Left cardiac atrium (tissue), 4 donors: Measurements from ENCODE around the gene OR6B2. TPM values are rescaled to one million over a fixed set of nuclear protein-coding genes. Genes with fewer than 3 reads are reported as not detected.

Experiments used
- ATAC-seq, 2 donors: fragments of 200-7000 bp; cut with Tn5 transposase; one replicate each; pipeline ENCODE4 v1.9.1; 2020; ENCODE audit warnings: mild to moderate bottlenecking in 2 of 2, moderate library complexity in 2 of 2
- DNase-seq: peaks from one replicate; pipeline ENCODE4 v3.0.0-alpha.2; 2020
- intact Hi-C, 2 donors: fragments of 100-400 bp; cut with DNase I; formaldehyde crosslinking; loops; one replicate each; pipeline versions ENCODE4 v1.14.1 to v1.15.1; 2022 to 2023
- total RNA-seq, 2 donors: library from RNA; stranded (reverse); fragmentation: NEBNext Ultra II Directional; extraction: Animal tissue kit (Norgen Biotek cat#: 25700); gene quantifications; one replicate each; pipeline ENCODE4 v1.2.1, GENCODE V29; 2021
- donor health status: DM: no; HTN: yes; CAD: no.
- donor health status: DM: no; HTN: yes; CAD: no; lungs with severe emphysema.
- donor health status: DM: yes; HTN: yes; CAD: no.
- donor health status: Dilated cardiomyopathy.

OR6B2 gene
- total RNA-seq, 2 donors from 2014 or later, result not detected

DNA sequence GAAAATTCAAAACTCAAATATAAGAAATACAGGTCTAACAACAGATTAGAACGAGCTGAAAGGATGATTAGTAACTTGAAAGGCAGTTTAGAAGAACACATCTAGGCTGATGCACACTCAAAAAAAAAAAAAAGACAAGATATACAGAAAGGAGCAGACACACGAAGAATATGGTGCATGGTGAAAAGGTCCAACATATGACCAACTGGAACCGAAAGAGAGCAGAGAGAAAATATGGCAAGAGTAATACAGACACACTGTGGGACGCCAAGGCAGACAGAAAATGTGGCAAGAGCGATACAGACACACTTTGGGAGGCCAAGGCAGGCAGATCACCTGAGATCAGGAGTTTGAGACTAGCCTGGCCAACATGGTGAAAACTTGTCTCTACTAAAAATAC, 44.9 kb downstream of the OR6B2 start:
- ATAC-seq (no peak), DNase-seq (no peak)
- intact Hi-C loops, result loop anchor here in 1 of 2 donors (10.0 kb wide), 1 partner anchor 51 kb away; no protein-coding TSS in a partner anchor

- ATAC-seq (no peak), DNase-seq (no peak)
- intact Hi-C loops, result loop anchor here in 1 of 2 donors (10.0 kb wide), 1 partner anchor 50 kb away; no protein-coding TSS in a partner anchor
These were observed 45.6 kb downstream of the OR6B2 start for GRCh38 chr2:239984421-239985194.

DNA sequence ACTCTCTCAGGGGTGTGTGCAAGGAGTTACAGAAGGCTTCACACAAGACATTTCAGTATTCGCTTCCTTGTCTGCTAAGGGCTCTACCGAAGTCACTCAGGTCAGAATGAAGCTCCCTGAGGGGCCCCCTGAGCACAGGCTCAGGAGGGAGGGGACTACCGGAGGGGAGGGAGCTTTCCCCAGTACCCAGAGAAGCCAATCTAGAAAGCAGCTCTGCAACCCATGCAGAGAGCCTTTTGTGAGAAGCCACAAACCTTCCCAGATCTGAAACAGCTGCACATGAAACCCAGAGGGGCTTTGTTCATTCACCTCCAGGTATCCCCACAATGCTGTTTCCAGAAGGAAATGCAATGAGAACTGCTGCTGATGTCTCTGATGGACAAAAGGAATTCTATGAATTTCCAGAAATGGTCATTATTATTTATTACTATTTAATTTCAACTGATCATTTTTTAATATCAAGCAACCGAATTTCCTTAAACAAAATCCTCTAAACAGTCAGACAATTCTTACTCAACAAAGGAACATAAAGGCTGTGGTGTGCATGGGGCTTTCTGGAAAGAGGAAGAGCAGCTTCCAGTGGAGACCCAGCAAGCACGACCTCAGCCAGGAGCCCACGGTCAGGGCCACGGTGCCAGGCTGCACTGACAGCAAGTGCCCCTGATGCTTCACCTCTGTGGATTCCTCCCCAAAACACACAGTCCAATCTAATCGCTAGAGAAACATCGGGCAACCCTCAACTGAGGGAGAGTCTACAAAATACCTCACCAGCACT, 47.0 kb downstream of the OR6B2 start:
- intact Hi-C loops, result loop anchor here in 1 of 2 donors (10.0 kb wide), 1 partner anchor 48 kb away; no protein-coding TSS in a partner anchor
- no peak for ATAC-seq
- DNase-seq, result no peak

Other genes with a start within 250 kb of the OR6B2 start
- gene NDUFA10, start 5.1 kb downstream of the OR6B2 start, total RNA-seq, result 100 to 1,000 TPM; 242 to 257 TPM
- not detected for gene OR6B3, start 23.1 kb upstream of the OR6B2 start, total RNA-seq
- 100 to 1,000 TPM; 160 to 175 TPM for gene COPS9, start 105.9 kb upstream of the OR6B2 start, total RNA-seq
- gene OTOS, start 110.2 kb upstream of the OR6B2 start, total RNA-seq, result not detected